NCI-H345 (cell line): Measurements from ENCODE around the gene ATXN7L1.
"Not testable (repeated sequence)": the region's sequence is repeated elsewhere in the genome, so short reads cannot be mapped to it uniquely, and the experiment has no call there.

Experiments used
- DNase-seq: peaks from one replicate; lab custom pipeline; 2025; lab: John Stamatoyannopoulos, UW

ATXN7L1 gene

GRCh38 chr7:105743351-105744090 lies 132.9 kb downstream of the ATXN7L1 start:
- no peak for DNase-seq

- no peak for DNase-seq
Observed at GRCh38 chr7:105742787-105743186, 133.6 kb downstream of the ATXN7L1 start.

GRCh38 chr7:105741982-105742381 lies 134.4 kb downstream of the ATXN7L1 start:
- no peak for DNase-seq

GRCh38 chr7:105738133-105738532 lies 138.3 kb downstream of the ATXN7L1 start:
- no peak for DNase-seq

GRCh38 chr7:105734233-105734632 lies 142.2 kb downstream of the ATXN7L1 start:
- DNase-seq = no peak

GRCh38 chr7:105731042-105731441 lies 145.4 kb downstream of the ATXN7L1 start:
- no peak for DNase-seq

- no peak for DNase-seq
Observed at GRCh38 chr7:105728028-105728427, 148.4 kb downstream of the ATXN7L1 start.

DNA sequence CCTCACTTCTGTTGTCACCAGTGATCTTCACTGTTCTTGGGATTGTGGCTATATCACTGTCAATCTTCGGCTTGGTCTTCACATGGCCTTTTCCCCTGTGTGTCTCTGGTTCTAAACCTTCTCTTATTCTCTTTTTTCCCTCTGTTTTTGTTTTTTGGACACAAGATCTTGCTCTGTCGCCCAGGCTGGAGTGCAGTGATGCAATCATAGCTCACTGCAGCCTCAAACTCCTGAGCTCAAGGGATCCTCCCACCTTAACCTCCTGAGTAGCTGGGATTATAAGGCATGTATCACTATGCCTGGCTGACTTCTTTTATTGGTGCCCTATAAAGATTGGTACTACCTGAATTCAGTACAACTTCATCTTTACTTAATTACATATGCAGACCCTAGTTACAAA lies 151.7 kb downstream of the ATXN7L1 start:
- DNase-seq = no peak

DNA sequence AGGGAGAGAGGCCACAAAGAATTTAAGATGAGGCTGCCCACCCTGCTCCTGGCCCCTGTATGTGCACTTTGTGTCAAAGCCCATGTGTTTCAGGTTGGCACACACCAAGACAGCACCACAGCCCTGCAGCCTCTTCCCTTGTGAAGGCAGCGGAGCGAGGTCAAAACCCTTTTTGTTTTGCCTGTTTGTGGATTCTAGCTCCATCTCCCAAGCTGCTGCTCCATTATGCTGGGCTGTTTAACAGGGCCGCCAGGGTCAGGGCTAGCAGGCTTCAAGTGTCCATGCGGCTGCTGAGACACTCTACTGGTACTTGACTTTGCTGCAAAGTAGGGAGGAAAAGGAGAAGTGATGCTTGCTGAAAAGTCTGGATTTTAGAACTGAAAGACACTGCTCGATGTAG lies 152.8 kb downstream of the ATXN7L1 start:
- DNase-seq = no peak

DNA sequence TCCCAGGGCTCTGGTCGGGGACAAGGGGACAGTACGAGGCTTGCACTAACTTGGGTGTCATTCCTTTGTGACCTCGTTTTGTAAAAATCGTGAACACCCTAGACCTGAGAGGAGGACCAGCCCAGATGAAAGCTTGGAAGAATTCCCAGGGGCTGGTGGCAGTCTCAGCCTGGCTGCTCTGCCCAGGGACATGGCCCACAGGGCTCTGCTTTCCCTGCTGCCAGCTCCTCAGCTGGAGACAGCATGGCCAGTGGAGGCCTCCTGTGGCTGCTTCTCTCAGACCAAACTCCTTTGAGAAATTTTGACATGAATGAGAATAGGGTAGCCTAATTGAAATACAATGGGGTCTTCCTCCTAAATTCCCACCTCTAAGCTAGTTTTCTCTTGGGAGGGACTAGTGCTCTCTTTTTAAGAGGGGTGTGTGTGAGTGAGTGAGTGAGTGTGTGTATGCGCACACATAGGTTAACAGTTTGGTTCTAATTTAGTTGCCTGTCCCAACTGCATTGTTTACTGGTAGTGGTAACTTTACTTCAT lies 154.8 kb downstream of the ATXN7L1 start:
- DNase-seq = no peak

- DNase-seq = no peak
Observed at GRCh38 chr7:105719919-105720318, 156.5 kb downstream of the ATXN7L1 start.

DNA sequence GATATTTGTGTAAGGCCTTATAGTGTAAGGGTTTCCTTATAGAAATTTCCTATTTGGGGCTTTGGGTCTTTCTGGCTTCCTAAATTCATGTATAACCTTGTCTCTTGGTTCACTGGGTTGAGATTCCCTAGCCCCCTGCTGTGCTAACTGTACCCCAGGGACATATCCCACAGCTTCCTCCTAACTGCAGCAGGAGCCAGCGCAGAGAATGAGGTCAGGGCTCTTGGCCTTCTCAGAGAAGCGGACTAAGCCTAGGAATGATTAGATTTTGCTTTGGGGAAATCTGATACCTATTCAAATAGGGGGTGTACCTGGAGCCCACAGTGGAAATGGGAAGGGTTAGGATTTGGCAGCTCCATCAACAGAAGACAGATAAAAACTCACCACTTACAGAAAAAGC lies 157.0 kb downstream of the ATXN7L1 start:
- no peak for DNase-seq

DNA sequence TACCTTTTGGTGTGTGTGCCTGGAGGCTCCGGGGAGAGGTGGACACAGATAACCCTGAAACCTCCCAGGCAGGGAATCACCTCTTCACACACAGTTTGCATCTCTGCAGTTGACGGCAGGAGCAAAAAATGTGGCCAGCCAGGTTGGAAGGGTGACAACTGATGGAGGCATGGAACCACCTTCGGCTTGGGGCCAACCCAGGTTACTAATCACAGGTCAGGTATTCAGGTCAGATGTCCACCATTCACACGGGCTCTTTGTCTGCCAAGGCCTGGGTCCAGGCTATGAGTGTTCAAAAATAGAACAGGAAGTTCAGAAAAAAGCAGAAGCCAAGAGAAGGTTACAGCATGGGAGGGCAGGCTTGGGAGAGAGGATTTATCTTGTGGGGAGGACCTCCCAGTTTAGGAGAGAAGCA lies 157.9 kb downstream of the ATXN7L1 start:
- no peak for DNase-seq

DNA sequence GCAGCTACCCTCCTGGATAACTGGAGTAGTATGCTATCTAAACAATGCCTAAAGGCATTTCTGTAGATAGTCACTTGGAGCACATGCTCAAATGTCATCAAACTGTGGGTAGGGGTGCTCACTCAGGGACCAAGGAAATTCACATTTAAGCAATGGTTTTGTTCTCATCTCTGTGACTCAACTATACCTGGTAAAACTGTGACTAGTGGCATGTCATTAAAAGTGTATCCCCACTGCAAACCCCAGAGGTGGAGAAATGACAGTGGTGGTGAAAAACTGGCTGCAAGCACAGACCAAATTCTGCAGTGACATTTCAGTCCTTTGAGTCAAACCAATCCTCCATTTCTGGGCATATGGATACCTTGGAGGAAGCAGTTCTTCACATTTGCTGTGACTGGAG lies 160.9 kb downstream of the ATXN7L1 start:
- DNase-seq = no peak

DNA sequence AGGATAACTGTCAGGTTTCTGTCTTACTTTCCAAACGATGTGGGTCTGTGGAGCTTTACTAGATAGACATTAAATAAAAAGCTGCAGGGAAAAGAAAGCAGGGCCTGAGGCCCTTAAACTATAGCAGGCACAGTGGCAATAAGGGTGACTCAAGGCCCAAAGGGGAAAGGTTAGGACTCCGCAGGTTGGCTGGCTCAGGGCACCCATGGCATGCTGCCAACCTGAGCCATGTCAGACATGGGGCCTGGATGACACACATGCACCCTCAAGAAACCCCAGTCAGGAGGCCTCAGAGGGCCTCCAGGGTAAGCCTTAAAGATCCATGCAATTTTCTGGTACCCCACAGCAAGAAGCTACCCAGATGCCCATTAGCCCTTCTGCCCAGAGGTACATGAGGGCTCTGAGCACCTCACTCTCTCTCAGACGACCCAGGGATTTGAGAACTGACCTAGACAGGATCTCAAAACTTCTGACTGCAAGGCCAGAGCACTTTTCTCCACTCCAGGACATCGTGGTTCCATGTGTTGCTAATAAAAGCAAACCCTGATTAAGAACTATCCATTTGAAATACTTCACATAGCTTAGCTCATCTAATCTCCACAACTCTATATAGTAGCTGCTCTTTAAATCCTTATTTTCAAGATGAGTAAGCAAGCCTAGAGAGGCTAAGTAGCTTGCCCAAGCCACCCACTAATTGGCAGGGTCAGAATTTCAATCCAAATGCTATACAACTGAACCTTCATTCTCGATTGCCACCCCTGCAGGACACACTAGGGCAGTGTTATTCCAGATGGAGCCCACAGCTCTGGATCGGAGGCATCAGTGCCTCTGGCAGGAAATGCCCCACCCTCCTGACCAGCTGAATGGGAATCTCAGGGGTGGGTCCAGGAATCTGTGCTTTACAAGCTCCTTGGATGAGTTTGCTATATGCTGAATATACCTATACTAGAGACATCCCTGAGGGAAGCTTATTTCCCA lies 162.6 kb downstream of the ATXN7L1 start:
- DNase-seq = no peak

- no peak for DNase-seq
Observed at GRCh38 chr7:105712877-105713276, 163.5 kb downstream of the ATXN7L1 start.

DNA sequence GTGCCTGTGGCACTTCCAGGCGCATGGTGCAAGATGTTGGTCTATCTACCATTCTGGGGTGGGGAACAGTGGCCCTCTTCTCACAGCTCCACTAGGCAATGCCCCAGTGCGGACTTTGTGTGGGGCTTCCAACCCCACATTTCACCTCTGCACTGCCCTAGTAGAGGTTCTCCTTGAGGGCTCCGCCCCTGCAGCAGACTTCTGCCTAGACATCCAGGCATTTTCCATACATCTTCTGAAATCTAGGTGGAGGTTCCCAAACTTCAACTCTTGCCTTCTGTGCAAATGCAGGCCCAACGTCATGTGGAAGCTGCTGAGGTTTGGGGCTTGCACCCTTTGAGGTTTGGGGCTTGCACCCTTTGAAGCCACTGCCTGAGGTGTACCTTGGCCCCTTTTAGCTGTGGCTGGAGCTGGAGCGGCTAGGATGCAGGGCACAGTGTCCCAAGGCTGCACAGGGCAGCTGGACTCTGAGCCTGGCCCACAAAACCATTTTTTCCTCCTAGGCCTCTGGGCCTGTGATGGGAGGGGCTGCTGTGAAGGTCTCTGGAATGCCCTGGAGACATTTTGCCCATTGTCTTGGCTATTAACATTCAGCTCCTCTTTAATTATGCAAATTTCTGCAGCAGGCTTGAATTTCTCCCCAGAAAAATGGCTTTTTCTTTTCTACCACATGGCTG lies 164.5 kb downstream of the ATXN7L1 start:
- DNase-seq = no peak

GRCh38 chr7:105710720-105711119 lies 165.7 kb downstream of the ATXN7L1 start:
- not testable (repeated sequence) for DNase-seq

DNA sequence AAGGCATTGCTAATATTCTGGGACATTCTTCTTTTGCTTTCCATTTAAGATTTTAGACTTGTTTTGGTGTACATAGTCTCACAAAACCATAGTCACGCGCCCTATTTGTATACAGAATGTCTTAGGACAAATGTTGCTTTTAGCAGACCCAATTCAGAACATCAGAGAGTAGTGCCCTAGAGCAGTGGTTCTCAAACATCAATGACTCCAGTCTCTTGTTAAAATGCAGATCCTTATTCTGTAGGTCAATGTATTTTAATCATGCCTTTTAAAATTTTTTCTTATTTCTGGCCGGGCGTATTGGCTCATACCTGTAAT lies 167.7 kb downstream of the ATXN7L1 start:
- no peak for DNase-seq

- no peak for DNase-seq
Observed at GRCh38 chr7:105707967-105708762, 168.2 kb downstream of the ATXN7L1 start.

DNA sequence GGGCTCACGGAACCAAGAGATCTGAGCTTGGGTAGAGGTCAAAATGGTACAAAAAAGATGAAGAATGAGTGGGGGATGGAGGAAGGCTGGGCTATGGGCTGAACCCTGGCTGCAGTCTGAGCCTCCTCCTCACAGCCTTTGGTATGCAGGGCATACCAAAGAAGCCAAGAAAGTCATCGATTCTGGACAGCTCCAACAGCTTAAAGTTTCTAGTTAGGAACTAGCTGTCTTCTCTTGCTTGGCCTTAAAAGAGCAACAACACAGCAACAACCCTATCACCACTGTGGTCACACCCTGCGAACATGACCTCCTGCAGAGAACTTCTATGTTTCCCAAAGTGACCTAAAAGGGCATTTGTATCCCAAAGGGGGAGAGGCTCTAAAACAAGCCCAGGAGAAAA lies 169.0 kb downstream of the ATXN7L1 start:
- DNase-seq = no peak

DNA sequence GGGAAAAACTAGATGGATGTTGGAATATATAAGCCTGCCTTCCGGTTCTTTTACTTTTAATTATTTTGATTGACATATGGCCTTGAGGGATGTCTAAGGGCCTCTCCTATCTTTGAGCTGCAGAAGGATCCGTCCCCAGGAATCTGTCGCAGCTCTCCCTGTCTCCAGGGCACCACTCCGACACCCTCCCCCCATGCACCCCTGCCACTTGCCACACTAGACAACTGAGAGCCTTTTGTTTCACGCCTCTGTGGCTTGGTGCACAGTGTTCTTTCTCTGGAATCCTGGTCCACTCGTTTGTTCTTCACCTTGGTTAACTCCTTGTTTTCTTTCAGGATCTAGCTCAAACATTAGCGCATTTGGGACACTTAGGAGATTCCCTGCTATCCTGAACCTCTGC lies 171.0 kb downstream of the ATXN7L1 start:
- no peak for DNase-seq
